Measurements from ENCODE around the gene TACSTD2.
A peak's percentile ranks its signal among the peaks of the same experiment; 100 is the strongest.
"Not testable (repeated sequence)": the region's sequence is repeated elsewhere in the genome, so short reads cannot be mapped to it uniquely, and the experiment has no call there.

Gene TACSTD2

GRCh38 chr1:58545591-58546519 lies 31.2 kb downstream of the TACSTD2 start:
- Histone ChIP-seq H3K4me3 (ENCODE audit: low read length) (peak overlapping the region; percentile 64), H3K4me1 (ENCODE audit: insufficient read depth, low read length) (peaks cover 8% of the 10 kb centered on the region), H3K27me3 (ENCODE audit: insufficient read depth, low read length) (no peaks in the 10 kb centered on the region), H3K9me3 (ENCODE audit: low read length) (no peaks in the 10 kb centered on the region), H2AFZ (ENCODE audit: low read depth, low read length) (peak overlapping the region; percentile 28), H3K36me3 (ENCODE audit: insufficient read depth, low read length) (no peaks in the 10 kb centered on the region)

GRCh38 chr1:58543260-58543659 lies 33.8 kb downstream of the TACSTD2 start:
- Histone ChIP-seq H3K36me3 (ENCODE audit: insufficient read depth, low read length) (no peaks in the 10 kb centered on the region), H3K9me3 (ENCODE audit: low read length) (no peaks in the 10 kb centered on the region), H2AFZ (ENCODE audit: low read depth, low read length) (no peak overlapping the region), H3K4me3 (ENCODE audit: low read length) (no peak overlapping the region), H3K4me1 (ENCODE audit: insufficient read depth, low read length) (peaks cover 8% of the 10 kb centered on the region), H3K27me3 (ENCODE audit: insufficient read depth, low read length) (no peaks in the 10 kb centered on the region)

DNA sequence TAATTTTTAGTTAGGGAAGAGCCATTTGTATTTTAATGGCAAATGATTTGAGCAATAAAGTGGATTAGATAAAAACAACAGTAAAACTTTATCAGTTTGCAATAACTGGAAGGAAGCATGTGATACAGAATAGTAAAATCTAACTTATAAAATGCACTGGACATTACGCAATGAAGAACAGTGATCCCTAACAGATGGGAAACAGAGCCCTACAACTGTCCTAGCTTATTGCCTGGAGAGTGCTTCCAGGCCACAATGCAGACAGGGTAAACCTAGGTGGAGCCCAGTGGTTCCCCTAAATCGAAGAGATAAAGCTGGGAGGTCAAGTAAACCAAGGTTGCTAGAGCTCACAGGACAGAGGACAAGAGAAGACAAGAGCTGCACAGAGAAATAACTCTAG lies 37.5 kb downstream of the TACSTD2 start:
- Histone ChIP-seq H3K27me3 (ENCODE audit: insufficient read depth, low read length) (no peaks in the 10 kb centered on the region), H2AFZ (ENCODE audit: low read depth, low read length) (no peak overlapping the region)

GRCh38 chr1:58538821-58539220 lies 38.2 kb downstream of the TACSTD2 start:
- no peaks in the 10 kb centered on the region for H3K4me1 ChIP-seq (ENCODE audit: insufficient read depth, low read length)
- H2AFZ ChIP-seq (ENCODE audit: low read depth, low read length): no peak overlapping the region
- no peaks in the 10 kb centered on the region for H3K36me3 ChIP-seq (ENCODE audit: insufficient read depth, low read length)
- no peaks in the 10 kb centered on the region for H3K27me3 ChIP-seq (ENCODE audit: insufficient read depth, low read length)
- H3K9me3 ChIP-seq (ENCODE audit: low read length): no peaks in the 10 kb centered on the region
- no peak overlapping the region for H3K4me3 ChIP-seq (ENCODE audit: low read length)

More for the DNA sequence above, 37.5 kb downstream of the TACSTD2 start:
- Histone ChIP-seq H3K36me3 (ENCODE audit: insufficient read depth, low read length) (no peaks in the 10 kb centered on the region), H3K9me3 (ENCODE audit: low read length) (no peaks in the 10 kb centered on the region), H3K4me3 (ENCODE audit: low read length) (no peak overlapping the region), H3K4me1 (ENCODE audit: insufficient read depth, low read length) (no peaks in the 10 kb centered on the region)

GRCh38 chr1:58531842-58532241 lies 45.2 kb downstream of the TACSTD2 start:
- H2AFZ ChIP-seq (ENCODE audit: low read depth, low read length); H3K27me3 ChIP-seq (ENCODE audit: insufficient read depth, low read length); H3K36me3 ChIP-seq (ENCODE audit: insufficient read depth, low read length); H3K4me3 ChIP-seq (ENCODE audit: low read length); H3K9me3 ChIP-seq (ENCODE audit: low read length); H3K4me1 ChIP-seq (ENCODE audit: insufficient read depth, low read length): not testable (repeated sequence)

- Histone ChIP-seq H3K9me3 (ENCODE audit: low read length) (no peaks in the 10 kb centered on the region), H3K27me3 (ENCODE audit: insufficient read depth, low read length) (no peaks in the 10 kb centered on the region), H2AFZ (ENCODE audit: low read depth, low read length) (no peak overlapping the region), H3K4me3 (ENCODE audit: low read length) (no peak overlapping the region), H3K4me1 (ENCODE audit: insufficient read depth, low read length) (no peaks in the 10 kb centered on the region), H3K36me3 (ENCODE audit: insufficient read depth, low read length) (no peaks in the 10 kb centered on the region)
Observed at GRCh38 chr1:58529284-58529683, 47.8 kb downstream of the TACSTD2 start.

- no peaks in the 10 kb centered on the region for H3K9me3 ChIP-seq (ENCODE audit: low read length)
- no peak overlapping the region for H3K4me3 ChIP-seq (ENCODE audit: low read length)
- no peak overlapping the region for H2AFZ ChIP-seq (ENCODE audit: low read depth, low read length)
- no peaks in the 10 kb centered on the region for H3K27me3 ChIP-seq (ENCODE audit: insufficient read depth, low read length)
- no peaks in the 10 kb centered on the region for H3K4me1 ChIP-seq (ENCODE audit: insufficient read depth, low read length)
- H3K36me3 ChIP-seq (ENCODE audit: insufficient read depth, low read length): no peaks in the 10 kb centered on the region
Observed at GRCh38 chr1:58528518-58528917, 48.5 kb downstream of the TACSTD2 start.

Measured in neuron (in vitro differentiated cells).